Measurements from ENCODE around the gene ATXN1.

DNA sequence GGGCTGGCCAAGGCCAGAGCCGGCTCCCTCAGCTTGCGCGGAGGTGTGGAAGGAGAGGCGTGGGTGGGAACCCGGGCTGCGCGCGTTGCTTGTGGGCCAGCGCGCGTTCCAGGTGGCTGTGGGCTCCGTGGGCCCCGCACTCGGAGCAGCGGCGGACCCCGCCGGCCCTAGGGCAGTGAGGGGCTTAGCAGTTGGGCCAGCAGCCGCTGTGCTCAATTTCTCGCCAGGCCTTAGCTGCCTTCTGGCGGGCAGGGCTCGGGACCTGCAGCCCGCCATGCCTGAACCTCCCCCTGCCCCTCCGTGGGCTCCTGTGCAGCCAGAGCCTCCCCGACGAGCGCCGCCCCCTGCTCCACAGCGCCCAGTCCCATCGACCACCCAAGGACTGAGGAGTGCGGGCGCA, 414.4 kb downstream of the ATXN1 start:
- TF ChIP-seq CTCF (conservative IDR thresholded peaks at IDR 0.05; ENCODE audit: low read length) = no peak
- TF ChIP-seq EZH2phosphoT487 (IDR thresholded peaks at IDR 0.05; ENCODE audit: borderline replicate concordance) = no peak

All from Loucy (cell line).